HG03097 (cell line): ENCODE measurements around the gene HMGCL.

Source experiments
- ATAC-seq: cut with Tn5 transposase; IDR thresholded peaks from one replicate; pipeline ENCODE4 v1.9.1; 2021; ENCODE audit not compliant: unreplicated experiment, low FRiP score

HMGCL gene

GRCh38 chr1:23779826-23780371 is 45.3 kb downstream of the HMGCL start:
- no peak for ATAC-seq

GRCh38 chr1:23777979-23778814 is 47.0 kb downstream of the HMGCL start, which contains the start of gene PITHD1:
TSS of gene PITHD1 (plus strand) at chr1:23778418. CDS start at chr1:23778516, 98 bp downstream.
- ATAC-seq, result peak; percentile 52

- ATAC-seq, result no peak
These were observed 49.0 kb downstream of the HMGCL start for GRCh38 chr1:23776217-23776616.

GRCh38 chr1:23774174-23774880 is 50.9 kb downstream of the HMGCL start:
- no peak for ATAC-seq

- ATAC-seq, result no peak
These were observed 52.4 kb downstream of the HMGCL start for GRCh38 chr1:23772854-23773242.

- ATAC-seq, result no peak
These were observed 53.0 kb downstream of the HMGCL start for GRCh38 chr1:23772049-23772853.

GRCh38 chr1:23768733-23769132 is 56.5 kb downstream of the HMGCL start:
- no peak for ATAC-seq

GRCh38 chr1:23763041-23763577 is 62.1 kb downstream of the HMGCL start:
- ATAC-seq, result no peak

GRCh38 chr1:23759277-23759676 is 66.0 kb downstream of the HMGCL start:
- ATAC-seq, result no peak

- ATAC-seq, result no peak
These were observed 67.4 kb downstream of the HMGCL start for GRCh38 chr1:23757812-23758211.

GRCh38 chr1:23756676-23757075 is 68.6 kb downstream of the HMGCL start:
- ATAC-seq, result no peak

GRCh38 chr1:23752909-23753308 is 72.3 kb downstream of the HMGCL start:
- ATAC-seq, result no peak
